Measurements from ENCODE around the gene ANTXR2.

Gene ANTXR2

DNA sequence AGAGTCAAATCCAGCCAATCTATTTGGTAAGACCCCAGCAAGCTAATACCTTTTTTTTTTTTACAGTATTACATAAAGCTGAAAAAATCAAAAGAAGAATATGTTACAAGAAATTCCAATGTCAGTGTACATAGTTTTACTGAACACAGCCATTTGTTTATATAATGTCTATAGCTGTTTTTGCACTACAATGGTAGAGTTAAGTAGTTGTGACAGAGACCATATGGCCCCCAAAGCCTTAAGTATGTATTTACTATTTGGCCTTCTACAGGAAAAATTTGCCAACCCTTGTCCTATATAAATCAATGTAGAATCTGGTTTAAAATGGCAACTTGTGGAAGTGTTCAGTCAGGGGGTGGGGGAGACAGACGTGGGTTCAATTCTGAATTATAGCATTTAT, 60.7 kb downstream of the ANTXR2 start:
- no peak for DNase-seq (ENCODE audit: low spot score)
- H3K4me3 ChIP-seq, result no peak overlapping the region
- TF ChIP-seq, protein P1, sequence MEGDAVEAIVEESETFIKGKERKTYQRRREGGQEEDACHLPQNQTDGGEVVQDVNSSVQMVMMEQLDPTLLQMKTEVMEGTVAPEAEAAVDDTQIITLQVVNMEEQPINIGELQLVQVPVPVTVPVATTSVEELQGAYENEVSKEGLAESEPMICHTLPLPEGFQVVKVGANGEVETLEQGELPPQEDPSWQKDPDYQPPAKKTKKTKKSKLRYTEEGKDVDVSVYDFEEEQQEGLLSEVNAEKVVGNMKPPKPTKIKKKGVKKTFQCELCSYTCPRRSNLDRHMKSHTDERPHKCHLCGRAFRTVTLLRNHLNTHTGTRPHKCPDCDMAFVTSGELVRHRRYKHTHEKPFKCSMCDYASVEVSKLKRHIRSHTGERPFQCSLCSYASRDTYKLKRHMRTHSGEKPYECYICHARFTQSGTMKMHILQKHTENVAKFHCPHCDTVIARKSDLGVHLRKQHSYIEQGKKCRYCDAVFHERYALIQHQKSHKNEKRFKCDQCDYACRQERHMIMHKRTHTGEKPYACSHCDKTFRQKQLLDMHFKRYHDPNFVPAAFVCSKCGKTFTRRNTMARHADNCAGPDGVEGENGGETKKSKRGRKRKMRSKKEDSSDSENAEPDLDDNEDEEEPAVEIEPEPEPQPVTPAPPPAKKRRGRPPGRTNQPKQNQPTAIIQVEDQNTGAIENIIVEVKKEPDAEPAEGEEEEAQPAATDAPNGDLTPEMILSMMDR (IDR thresholded peaks at IDR 0.05), result no peak
- no peak overlapping the region for H3K27ac ChIP-seq

DNA sequence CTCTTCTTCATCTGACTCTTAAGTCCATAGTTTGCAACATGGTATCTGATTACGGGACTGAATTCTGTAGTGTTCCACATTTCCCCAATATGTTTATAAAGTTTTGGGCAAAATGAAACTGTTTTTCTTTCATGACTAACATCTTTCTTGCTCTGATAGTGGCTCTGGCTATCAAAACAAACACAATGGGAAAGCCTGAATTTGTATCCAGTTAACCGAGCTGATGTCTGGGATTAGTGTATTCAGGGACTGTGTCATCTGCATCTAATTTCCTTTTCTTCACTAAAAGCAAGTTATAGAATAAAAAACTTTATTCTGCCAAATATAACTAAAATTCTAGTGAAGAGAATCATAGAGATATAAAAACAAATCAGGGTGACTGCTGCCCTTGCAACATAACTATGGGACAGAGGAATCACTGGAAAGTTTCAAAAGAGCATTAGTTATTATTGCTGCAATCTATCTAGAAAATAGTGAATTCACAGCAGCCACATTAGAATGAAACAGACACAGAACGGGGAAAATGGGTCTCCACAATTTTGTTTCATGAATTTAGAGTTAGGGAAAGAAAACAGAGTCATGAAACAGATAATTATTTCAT, 61.3 kb downstream of the ANTXR2 start:
- no peak for DNase-seq (ENCODE audit: low spot score)
- TF ChIP-seq, protein P1 (IDR thresholded peaks at IDR 0.05), result no peak
- H3K27ac ChIP-seq, result peak overlapping the region in 1 of 2 donors; percentile 35
- peak overlapping the region; percentile 17 for H3K4me3 ChIP-seq

DNA sequence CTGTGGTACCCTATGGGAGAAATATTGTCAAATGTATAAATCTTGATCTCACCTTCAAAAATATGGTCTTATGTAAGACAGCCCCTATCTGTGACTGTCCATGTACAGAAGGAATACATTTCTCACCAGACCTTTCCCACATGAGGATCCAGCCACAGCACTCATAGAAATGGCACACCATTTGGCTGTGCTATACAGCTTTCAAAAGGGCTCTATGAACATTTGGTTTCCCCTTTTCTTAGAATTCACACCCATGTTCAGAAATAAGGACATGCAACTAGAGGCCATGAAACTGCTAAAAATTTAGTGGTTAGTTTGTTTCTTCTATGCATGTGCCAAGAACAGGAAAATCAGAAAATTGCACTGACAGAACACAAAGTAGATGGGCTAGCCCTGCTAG, 62.7 kb downstream of the ANTXR2 start:
- TF ChIP-seq, protein P1 (IDR thresholded peaks at IDR 0.05), result no peak
- DNase-seq (ENCODE audit: low spot score), result no peak
- no peak overlapping the region for H3K4me3 ChIP-seq
- no peak overlapping the region for H3K27ac ChIP-seq

DNA sequence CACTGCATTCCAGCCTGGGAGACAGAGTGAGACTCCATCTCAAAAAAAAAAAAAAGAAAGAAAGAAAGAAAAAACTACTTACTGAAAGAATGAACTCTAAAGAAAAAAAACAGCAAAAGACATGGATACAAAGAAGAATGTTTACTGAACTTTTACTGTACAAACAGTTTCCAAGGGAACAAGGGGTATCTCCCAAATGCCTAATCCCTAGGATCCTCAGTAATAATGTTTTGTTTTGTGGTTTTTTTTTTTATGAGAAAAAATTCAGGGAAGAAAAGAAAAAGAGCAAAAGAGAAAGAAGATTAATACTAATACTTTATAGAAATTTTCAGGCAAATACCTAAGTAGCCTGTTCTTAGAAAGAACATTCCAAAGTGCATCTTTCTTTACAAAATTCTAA, 63.2 kb downstream of the ANTXR2 start:
- DNase-seq (ENCODE audit: low spot score), result no peak
- TF ChIP-seq, protein P1 (IDR thresholded peaks at IDR 0.05), result no peak
- no peak overlapping the region for H3K4me3 ChIP-seq
- no peak overlapping the region for H3K27ac ChIP-seq

DNA sequence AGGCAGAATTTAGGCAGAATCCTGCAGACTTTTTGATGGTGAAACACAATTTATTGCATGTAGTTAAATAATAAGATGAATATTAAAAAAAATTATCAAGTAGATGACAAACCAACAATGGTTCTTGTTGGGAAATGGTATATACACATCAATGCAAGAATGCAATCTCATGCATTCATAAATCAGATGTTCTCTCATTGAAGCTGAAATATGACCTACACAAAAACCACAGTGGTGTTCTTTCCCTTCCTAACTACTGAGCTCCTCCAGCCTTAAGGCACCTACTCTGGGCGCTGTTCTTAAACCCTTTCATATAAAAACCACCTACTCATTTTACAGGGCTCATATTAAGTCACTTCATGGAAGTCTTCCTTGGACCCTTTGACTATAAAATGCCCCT, 64.1 kb downstream of the ANTXR2 start:
- H3K4me3 ChIP-seq, result no peak overlapping the region
- H3K27ac ChIP-seq, result no peak overlapping the region
- no peak for DNase-seq (ENCODE audit: low spot score)
- TF ChIP-seq, protein P1 (IDR thresholded peaks at IDR 0.05), result no peak

DNA sequence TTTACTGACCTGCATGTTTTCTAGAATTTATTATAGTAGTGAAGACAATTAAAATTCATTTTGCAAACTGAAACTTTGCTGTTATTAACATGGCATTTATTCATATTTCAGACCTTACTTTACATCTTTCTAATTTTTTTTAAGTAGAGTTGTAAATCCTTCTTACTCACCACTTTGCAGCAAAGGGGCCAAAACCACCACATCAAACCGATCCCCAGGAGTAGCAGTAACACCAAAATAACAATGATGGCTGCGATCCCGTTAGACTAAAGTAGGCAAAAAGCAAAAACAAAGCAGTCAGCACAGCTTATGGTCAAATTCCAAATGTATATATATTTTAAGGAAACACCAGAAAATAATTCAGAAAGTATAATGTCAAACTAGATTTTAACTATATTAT, 64.7 kb downstream of the ANTXR2 start:
- no peak overlapping the region for H3K4me3 ChIP-seq
- no peak for DNase-seq (ENCODE audit: low spot score)
- no peak overlapping the region for H3K27ac ChIP-seq
- TF ChIP-seq, protein P1 (IDR thresholded peaks at IDR 0.05), result no peak

DNA sequence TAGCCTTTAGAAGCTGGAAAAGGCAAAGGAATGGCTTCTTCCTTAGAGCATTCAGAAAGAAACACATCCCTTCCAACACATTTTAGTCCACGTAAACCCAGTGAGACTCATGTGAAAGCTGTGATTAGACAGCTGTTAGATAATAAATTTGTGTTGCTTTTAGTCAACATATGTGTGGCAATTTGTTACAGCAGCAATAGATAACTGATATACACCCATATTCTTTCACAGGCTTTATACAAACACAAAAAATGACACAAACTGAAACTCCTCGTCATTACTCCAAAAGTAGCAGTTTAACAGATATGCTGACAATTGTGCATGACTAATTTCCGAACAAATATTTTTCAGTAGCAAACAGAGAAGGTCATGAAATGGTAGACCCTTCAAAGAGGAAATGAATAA, 65.3 kb downstream of the ANTXR2 start:
- TF ChIP-seq, protein P1 (IDR thresholded peaks at IDR 0.05), result no peak
- Histone ChIP-seq H3K27ac (no peak overlapping the region), H3K4me3 (no peak overlapping the region)
- no peak for DNase-seq (ENCODE audit: low spot score)

All from coronary artery (tissue), 2 donors.